ENCODE measurements around the gene SLC27A5. TPM values are rescaled to one million over a fixed set of nuclear protein-coding genes. Genes with fewer than 3 reads are reported as not detected.

Gene SLC27A5
- total and polyA plus RNA-seq, 2 of the 13 experiments (the other 11 are each of a cell fraction or from before 2014, with no cell fraction given), result 30.3 to 40.2 TPM

DNA sequence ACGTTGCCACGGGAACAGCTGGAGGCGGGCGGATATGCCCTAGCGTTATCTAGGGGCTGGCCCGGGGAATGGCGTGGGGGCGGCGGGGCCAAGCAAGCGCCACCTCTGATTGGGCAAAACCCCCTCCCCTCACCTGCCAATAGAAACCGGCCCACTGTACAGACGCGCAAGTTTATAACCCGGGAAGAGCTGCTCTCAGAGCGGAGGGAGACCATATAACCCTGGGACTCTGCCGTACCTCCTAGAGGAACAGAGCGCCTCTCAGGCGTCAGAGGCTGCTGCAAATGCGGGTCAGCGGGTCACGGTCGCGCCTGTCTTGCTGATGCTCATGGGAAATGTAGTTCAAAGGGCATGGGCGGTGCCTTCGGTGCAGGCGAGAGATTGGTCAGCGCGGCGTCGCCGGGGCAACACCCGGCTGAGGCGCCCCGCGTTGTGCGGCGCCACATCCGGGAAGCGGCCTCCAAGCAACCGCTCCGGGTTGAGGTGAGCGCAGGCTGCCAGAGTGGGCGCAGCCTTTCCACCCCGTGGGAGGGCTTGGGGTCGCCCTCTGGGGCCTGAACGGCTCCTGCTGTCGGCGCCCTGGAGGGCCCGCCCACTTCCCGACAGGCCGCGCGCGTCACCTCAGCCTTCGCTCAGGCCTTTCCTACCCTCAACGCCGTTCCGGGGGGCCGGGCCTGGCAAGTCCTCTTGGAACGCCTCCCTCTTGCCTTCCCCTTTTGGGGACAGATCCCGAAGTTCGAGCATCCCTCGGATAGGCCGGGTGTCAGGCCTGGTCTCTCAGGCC lies 35.9 kb downstream of the SLC27A5 start, which contains the start of gene ZNF446 (continued):
- TF ChIP-seq, protein P1, sequence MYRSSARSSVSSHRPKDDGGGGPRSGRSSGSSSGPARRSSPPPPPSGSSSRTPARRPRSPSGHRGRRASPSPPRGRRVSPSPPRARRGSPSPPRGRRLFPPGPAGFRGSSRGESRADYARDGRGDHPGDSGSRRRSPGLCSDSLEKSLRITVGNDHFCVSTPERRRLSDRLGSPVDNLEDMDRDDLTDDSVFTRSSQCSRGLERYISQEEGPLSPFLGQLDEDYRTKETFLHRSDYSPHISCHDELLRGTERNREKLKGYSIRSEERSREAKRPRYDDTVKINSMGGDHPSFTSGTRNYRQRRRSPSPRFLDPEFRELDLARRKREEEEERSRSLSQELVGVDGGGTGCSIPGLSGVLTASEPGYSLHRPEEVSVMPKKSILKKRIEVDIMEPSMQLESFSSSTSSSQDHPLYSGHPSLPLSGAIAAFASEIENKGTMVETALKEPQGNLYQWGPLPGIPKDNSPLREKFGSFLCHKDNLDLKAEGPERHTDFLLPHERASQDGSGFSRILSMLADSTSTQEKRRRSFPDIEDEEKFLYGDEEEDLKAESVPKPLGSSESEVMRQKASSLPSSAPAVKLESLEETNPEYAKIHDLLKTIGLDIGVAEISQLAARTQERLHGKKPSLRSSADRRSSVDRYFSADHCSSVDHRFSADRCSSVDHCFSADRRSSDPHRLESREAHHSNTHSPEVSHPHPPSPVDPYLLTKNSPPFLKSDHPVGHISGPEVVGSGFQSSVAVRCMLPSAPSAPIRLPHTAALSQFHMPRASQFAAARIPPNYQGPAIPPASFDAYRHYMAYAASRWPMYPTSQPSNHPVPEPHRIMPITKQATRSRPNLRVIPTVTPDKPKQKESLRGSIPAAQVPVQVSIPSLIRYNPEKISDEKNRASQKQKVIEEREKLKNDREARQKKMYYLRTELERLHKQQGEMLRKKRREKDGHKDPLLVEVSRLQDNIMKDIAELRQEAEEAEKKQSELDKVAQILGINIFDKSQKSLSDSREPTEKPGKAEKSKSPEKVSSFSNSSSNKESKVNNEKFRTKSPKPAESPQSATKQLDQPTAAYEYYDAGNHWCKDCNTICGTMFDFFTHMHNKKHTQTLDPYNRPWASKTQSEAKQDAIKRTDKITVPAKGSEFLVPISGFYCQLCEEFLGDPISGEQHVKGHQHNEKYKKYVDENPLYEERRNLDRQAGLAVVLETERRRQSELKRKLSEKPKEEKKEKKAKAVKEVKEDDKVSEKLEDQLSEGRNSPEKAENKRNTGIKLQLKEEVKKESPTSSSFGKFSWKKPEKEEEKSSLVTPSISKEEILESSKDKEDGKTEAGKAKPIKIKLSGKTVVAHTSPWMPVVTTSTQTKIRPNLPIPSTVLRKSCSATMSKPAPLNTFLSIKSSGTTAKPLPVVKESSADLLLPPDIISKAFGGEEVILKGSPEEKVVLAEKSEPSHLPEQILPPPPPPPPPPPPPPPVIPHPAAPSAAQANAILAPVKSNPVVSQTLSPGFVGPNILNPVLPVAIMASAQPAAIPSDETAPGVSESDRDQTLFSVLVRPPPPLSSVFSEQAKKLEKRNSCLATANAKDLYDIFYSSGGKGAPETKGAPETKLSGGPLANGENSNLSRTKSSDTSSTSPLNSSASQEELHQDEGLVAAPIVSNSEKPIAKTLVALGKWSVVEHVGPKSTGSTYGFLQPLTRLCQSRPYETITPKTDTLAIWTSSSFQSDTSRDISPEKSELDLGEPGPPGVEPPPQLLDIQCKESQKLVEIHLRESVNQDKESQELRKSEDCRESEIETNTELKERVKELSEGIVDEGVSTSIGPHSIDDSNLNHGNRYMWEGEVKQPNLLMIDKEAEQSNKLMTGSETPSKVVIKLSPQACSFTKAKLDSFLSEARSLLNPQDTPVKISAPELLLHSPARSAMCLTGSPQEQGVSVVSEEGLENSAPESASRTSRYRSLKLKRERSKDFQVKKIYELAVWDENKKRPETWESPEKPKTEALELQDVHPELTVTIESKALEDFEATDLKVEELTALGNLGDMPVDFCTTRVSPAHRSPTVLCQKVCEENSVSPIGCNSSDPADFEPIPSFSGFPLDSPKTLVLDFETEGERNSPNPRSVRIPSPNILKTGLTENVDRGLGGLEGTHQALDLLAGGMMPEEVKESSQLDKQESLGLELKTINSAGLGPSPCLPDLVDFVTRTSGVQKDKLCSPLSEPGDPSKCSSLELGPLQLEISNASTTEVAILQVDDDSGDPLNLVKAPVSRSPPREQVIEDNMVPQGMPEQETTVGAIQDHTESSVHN (CRISPR knock-in tag; IDR thresholded peaks at IDR 0.05), result peak; percentile 88
- TF ChIP-seq, protein P2, sequence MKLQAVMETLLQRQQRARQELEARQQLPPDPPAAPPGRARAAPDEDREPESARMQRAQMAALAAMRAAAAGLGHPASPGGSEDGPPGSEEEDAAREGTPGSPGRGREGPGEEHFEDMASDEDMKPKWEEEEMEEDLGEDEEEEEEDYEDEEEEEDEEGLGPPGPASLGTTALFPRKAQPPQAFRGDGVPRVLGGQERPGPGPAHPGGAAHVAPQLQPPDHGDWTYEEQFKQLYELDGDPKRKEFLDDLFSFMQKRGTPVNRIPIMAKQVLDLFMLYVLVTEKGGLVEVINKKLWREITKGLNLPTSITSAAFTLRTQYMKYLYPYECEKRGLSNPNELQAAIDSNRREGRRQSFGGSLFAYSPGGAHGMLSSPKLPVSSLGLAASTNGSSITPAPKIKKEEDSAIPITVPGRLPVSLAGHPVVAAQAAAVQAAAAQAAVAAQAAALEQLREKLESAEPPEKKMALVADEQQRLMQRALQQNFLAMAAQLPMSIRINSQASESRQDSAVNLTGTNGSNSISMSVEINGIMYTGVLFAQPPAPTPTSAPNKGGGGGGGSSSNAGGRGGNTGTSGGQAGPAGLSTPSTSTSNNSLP (IDR thresholded peaks at IDR 0.05; ENCODE audit: low read depth, low read length), result 0 out of 2 replicates have a peak, but pooled peaks have one; percentile 10
- TF ChIP-seq MAFG (CRISPR knock-in tag; IDR thresholded peaks at IDR 0.05) (no peak), TBL1XR1 (IDR thresholded peaks at IDR 0.05; ENCODE audit: borderline replicate concordance, low read length, partially characterized antibody) (no peak), PHF5A (CRISPR knock-in tag; IDR thresholded peaks at IDR 0.05; ENCODE audit: low read depth, unreplicated experiment) (no peak), KLF6 (CRISPR knock-in tag; IDR thresholded peaks at IDR 0.05) (peak; percentile 86; the same call in 1 of the 2 replicates), ETV5 (CRISPR knock-in tag; IDR thresholded peaks at IDR 0.05; ENCODE audit: borderline replicate concordance) (peak; percentile 65), RNF2 (conservative IDR thresholded peaks at IDR 0.05; ENCODE audit: low read depth) (no peak), MYC (CRISPR knock-in tag; IDR thresholded peaks at IDR 0.05; ENCODE audit: borderline replicate concordance) (peak; percentile 48; the same call in 1 of the 2 replicates), GABPB1 (CRISPR knock-in tag; IDR thresholded peaks at IDR 0.05) (peak; percentile 95), NR2F1 (CRISPR knock-in tag; IDR thresholded peaks at IDR 0.05) (peak; percentile 83 to 91)
- TF ChIP-seq, protein P3, sequence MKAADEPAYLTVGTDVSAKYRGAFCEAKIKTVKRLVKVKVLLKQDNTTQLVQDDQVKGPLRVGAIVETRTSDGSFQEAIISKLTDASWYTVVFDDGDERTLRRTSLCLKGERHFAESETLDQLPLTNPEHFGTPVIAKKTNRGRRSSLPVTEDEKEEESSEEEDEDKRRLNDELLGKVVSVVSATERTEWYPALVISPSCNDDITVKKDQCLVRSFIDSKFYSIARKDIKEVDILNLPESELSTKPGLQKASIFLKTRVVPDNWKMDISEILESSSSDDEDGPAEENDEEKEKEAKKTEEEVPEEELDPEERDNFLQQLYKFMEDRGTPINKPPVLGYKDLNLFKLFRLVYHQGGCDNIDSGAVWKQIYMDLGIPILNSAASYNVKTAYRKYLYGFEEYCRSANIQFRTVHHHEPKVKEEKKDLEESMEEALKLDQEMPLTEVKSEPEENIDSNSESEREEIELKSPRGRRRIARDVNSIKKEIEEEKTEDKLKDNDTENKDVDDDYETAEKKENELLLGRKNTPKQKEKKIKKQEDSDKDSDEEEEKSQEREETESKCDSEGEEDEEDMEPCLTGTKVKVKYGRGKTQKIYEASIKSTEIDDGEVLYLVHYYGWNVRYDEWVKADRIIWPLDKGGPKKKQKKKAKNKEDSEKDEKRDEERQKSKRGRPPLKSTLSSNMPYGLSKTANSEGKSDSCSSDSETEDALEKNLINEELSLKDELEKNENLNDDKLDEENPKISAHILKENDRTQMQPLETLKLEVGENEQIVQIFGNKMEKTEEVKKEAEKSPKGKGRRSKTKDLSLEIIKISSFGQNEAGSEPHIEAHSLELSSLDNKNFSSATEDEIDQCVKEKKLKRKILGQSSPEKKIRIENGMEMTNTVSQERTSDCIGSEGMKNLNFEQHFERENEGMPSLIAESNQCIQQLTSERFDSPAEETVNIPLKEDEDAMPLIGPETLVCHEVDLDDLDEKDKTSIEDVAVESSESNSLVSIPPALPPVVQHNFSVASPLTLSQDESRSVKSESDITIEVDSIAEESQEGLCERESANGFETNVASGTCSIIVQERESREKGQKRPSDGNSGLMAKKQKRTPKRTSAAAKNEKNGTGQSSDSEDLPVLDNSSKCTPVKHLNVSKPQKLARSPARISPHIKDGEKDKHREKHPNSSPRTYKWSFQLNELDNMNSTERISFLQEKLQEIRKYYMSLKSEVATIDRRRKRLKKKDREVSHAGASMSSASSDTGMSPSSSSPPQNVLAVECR (CRISPR knock-in tag; IDR thresholded peaks at IDR 0.05; ENCODE audit: borderline replicate concordance), result peak; percentile 96
- TF ChIP-seq, protein P4, sequence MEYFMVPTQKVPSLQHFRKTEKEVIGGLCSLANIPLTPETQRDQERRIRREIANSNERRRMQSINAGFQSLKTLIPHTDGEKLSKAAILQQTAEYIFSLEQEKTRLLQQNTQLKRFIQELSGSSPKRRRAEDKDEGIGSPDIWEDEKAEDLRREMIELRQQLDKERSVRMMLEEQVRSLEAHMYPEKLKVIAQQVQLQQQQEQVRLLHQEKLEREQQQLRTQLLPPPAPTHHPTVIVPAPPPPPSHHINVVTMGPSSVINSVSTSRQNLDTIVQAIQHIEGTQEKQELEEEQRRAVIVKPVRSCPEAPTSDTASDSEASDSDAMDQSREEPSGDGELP (IDR thresholded peaks at IDR 0.05; ENCODE audit: borderline replicate concordance, low read depth), result peak; percentile 50; the same call in 1 of the 2 replicates

All from HepG2 (cell line).